ENCODE data around the gene SLC4A1AP. TPM values are rescaled to one million over a fixed set of nuclear protein-coding genes. Genes with fewer than 3 reads are reported as not detected.

SLC4A1AP gene
- total and polyA plus RNA-seq, 9 of the 15 experiments (the other 6 are each of a cell fraction or from before 2014, with no cell fraction given): 8.1 to 40.5 (median 35.3) TPM

DNA sequence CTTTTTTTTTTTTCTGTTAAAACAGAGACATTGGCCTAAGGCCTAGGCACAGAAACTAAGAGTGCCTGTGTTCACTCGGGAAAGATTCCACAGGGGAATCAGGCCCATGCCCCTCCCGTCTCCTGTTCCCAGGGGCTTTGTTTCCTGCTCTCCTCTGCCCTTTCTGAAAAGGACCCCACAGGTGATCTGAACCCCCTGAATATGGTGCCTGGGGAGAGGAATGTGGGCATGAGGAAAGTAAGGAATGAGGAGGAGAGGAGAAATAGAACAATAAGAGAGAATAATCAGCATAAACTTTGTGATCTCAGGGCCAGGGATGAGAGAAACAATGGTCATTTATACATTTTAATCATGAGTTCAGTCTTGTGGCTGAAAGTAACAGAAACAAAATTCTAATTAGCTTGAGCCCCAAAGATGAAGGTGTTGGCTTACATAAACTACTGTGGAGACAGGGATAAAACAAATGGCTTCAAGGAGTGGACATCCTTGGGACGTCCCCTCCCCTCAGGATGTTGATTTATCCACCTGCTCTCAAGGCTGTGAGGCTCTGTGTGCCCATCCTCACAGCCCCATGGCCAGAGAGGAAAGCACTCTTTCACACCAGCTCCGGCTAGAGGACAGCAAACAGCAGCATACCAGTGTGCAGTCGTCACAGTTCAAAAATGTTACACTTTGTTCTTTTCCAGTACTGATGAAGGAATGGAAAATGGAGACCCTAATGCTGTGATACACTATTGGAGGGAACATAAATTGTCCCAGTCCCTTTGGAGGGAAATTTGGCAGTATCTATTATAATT, 61.4 kb downstream of the SLC4A1AP start:
- in situ Hi-C loops (cut with MboI) (no loop called here), intact Hi-C loops (cut with micrococcal nuclease) (loop anchor here (10.0 kb wide), 1 partner anchor 670 kb away; the partner anchor contains the start of gene FOSL2)
- TF ChIP-seq CREB1 (IDR thresholded peaks at IDR 0.05): no peak
- TF ChIP-seq CREB1 (CRISPR knock-in tag; IDR thresholded peaks at IDR 0.05): no peak
- TF ChIP-seq CBX2 (IDR thresholded peaks at IDR 0.05; ENCODE audit: insufficient read depth, low read length, poor library complexity, severe bottlenecking): no peak
- TF ChIP-seq KDM2B (CRISPR knock-in tag; IDR thresholded peaks at IDR 0.05): no peak
- TF ChIP-seq ZC3H4 (CRISPR knock-in tag; IDR thresholded peaks at IDR 0.05; ENCODE audit: borderline replicate concordance): no peak
- H4K20me1 ChIP-seq (replicated peaks; ENCODE audit: control insufficient read depth, insufficient read depth, low read length): 0 out of 2 replicates have a peak, but pooled peaks cover 4% of the 10 kb centered on the region
- H3K79me2 ChIP-seq (ENCODE audit: control insufficient read depth, insufficient read depth, low read length): no peaks in the 10 kb centered on the region
- FAIRE-seq (no peak), ATAC-seq (no peak), DNase-seq (ENCODE audit: extremely low read depth in 1 of 4, low spot score in 3 of 4) (no peak)
- peaks cover 0 to 5% of the 10 kb centered on the region in 2 experiments; a peak in 2 of 5 replicates for H3K27me3 ChIP-seq (ENCODE audit: control insufficient read depth in 2 of 2, insufficient read depth in 2 of 2, low read length in 2 of 2)
- H3K4me2 ChIP-seq (ENCODE audit: insufficient read depth, low read length): no peak overlapping the region
- peaks cover 0 to 5% of the 10 kb centered on the region in 2 experiments; a peak in 3 of 5 replicates for H3K4me1 ChIP-seq (replicated peaks in 1 of 2; ENCODE audit: control insufficient read depth in 2 of 2, insufficient read depth in 2 of 2, low read length in 2 of 2)
- H2AFZ ChIP-seq (ENCODE audit: low read depth, low read length): no peak overlapping the region
- no peaks in the 10 kb centered on the region for H3K36me3 ChIP-seq (ENCODE audit: control insufficient read depth, insufficient read depth, low read length)
- no peak overlapping the region for H3K27ac ChIP-seq (ENCODE audit: extremely low read depth, low read depth, low read length)
- POLR2A ChIA-PET: interaction anchor here (0.6 to 0.8 kb wide), 4 partner anchors 9 to 948 kb away, joined by 3 to 4 read pairs (median 3); no protein-coding TSS in a partner anchor
- BruUV-seq (replicated peaks): no TSS peak
- H3K4me3 ChIP-seq: no peak overlapping the region
- H3K9me3 ChIP-seq (replicated peaks; ENCODE audit: control insufficient read depth, insufficient read depth, low read depth, low read length): no peaks in the 10 kb centered on the region
- CTCF ChIA-PET (ENCODE audit: low intra/inter-chr PET ratio): interaction anchor here (1.4 kb wide), 1 partner anchor 27 kb away, joined by 5 read pairs; no protein-coding TSS in a partner anchor
- no peaks in the 10 kb centered on the region for H3K9me1 ChIP-seq (ENCODE audit: control insufficient read depth, insufficient read depth, low read length)
- 7% methylated on average over 5 of the region's 5 CpGs for WGBS (ENCODE audit: insufficient coverage, low coverage, missing lambda C conversion rate)
- H3K9ac ChIP-seq (ENCODE audit: insufficient read depth in 1 of 2, low read depth in 2 of 2, low read length in 2 of 2): no peak overlapping the region; a peak in 1 of 4 replicates
